ENCODE results near the gene PARN. TPM values are rescaled to one million over a fixed set of nuclear protein-coding genes. Genes with fewer than 3 reads are reported as not detected.
"Not testable (repeated sequence)": the region's sequence is repeated elsewhere in the genome, so short reads cannot be mapped to it uniquely, and the experiment has no call there.

The PARN gene
- polyA plus RNA-seq, 4 donors = 32.7 to 39.3 (median 34.5) TPM

- no peak for DNase-seq (ENCODE audit: low read depth in 4 of 4, low spot score in 3 of 4)
These were observed 183.9 kb downstream of the PARN start for GRCh38 chr16:14445937-14446715.

GRCh38 chr16:14444979-14445810 lies 184.9 kb downstream of the PARN start:
- no peak for DNase-seq (ENCODE audit: low read depth in 4 of 4, low spot score in 3 of 4)

GRCh38 chr16:14441533-14441932 lies 188.5 kb downstream of the PARN start:
- DNase-seq (ENCODE audit: low read depth in 4 of 4, low spot score in 3 of 4) = not testable (repeated sequence)

- no peak for DNase-seq (ENCODE audit: low read depth in 4 of 4, low spot score in 3 of 4)
These were observed 191.8 kb downstream of the PARN start for GRCh38 chr16:14438256-14438655.

GRCh38 chr16:14437426-14437825 lies 192.6 kb downstream of the PARN start:
- no peak for DNase-seq (ENCODE audit: low read depth in 4 of 4, low spot score in 3 of 4)

- DNase-seq (ENCODE audit: low read depth in 4 of 4, low spot score in 3 of 4) = no peak
These were observed 193.6 kb downstream of the PARN start for GRCh38 chr16:14436401-14436955.

GRCh38 chr16:14434860-14435259 lies 195.2 kb downstream of the PARN start:
- DNase-seq (ENCODE audit: low read depth in 4 of 4, low spot score in 3 of 4) = no peak

GRCh38 chr16:14428971-14429637 lies 201.0 kb downstream of the PARN start:
- not testable (repeated sequence) for DNase-seq (ENCODE audit: low read depth in 4 of 4, low spot score in 3 of 4)

GRCh38 chr16:14428043-14428442 lies 202.0 kb downstream of the PARN start:
- DNase-seq (ENCODE audit: low read depth in 4 of 4, low spot score in 3 of 4) = no peak

GRCh38 chr16:14427371-14427948 lies 202.6 kb downstream of the PARN start:
- DNase-seq (ENCODE audit: low read depth in 4 of 4, low spot score in 3 of 4) = no peak

GRCh38 chr16:14424595-14424994 lies 205.5 kb downstream of the PARN start:
- DNase-seq (ENCODE audit: low read depth in 4 of 4, low spot score in 3 of 4) = no peak

GRCh38 chr16:14423344-14423743 lies 206.7 kb downstream of the PARN start:
- no peak for DNase-seq (ENCODE audit: low read depth in 4 of 4, low spot score in 3 of 4)

- no peak for DNase-seq (ENCODE audit: low read depth in 4 of 4, low spot score in 3 of 4)
These were observed 209.2 kb downstream of the PARN start for GRCh38 chr16:14420721-14421488.

GRCh38 chr16:14420243-14420642 lies 209.8 kb downstream of the PARN start:
- DNase-seq (ENCODE audit: low read depth in 4 of 4, low spot score in 3 of 4) = not testable (repeated sequence)

GRCh38 chr16:14419817-14420216 lies 210.2 kb downstream of the PARN start:
- no peak for DNase-seq (ENCODE audit: low read depth in 4 of 4, low spot score in 3 of 4)

GRCh38 chr16:14418795-14419225 lies 211.2 kb downstream of the PARN start:
- DNase-seq (ENCODE audit: low read depth in 4 of 4, low spot score in 3 of 4) = no peak

- no peak for DNase-seq (ENCODE audit: low read depth in 4 of 4, low spot score in 3 of 4)
These were observed 213.9 kb downstream of the PARN start for GRCh38 chr16:14416184-14416583.

GRCh38 chr16:14415291-14415690 lies 214.8 kb downstream of the PARN start:
- DNase-seq (ENCODE audit: low read depth in 4 of 4, low spot score in 3 of 4) = no peak

GRCh38 chr16:14409563-14409962 lies 220.5 kb downstream of the PARN start:
- DNase-seq (ENCODE audit: low read depth in 4 of 4, low spot score in 3 of 4) = no peak

Measured in left renal pelvis (tissue), 4 donors.